NCI-H146 treated with DMSO at 0.1 percent for 48 hours (cell line): ENCODE measurements around the gene TANC1.
A peak's percentile ranks its signal among the peaks of the same experiment; 100 is the strongest.

Source experiments
- DNase-seq: peaks from one replicate; lab custom pipeline; 2025; ENCODE audit not compliant: unreplicated experiment; lab: John Stamatoyannopoulos, UW

Gene TANC1

GRCh38 chr2:159153951-159154350, 185.5 kb downstream of the TANC1 start:
- no peak for DNase-seq

- DNase-seq = no peak
These were observed 185.9 kb downstream of the TANC1 start for GRCh38 chr2:159154366-159154765.

- DNase-seq = no peak
These were observed 186.9 kb downstream of the TANC1 start for GRCh38 chr2:159155320-159155719.

GRCh38 chr2:159155791-159156190, 187.4 kb downstream of the TANC1 start:
- DNase-seq = peak; percentile 20

GRCh38 chr2:159156834-159157233, 188.4 kb downstream of the TANC1 start:
- DNase-seq = no peak

- DNase-seq = no peak
These were observed 189.1 kb downstream of the TANC1 start for GRCh38 chr2:159157361-159158209.

- DNase-seq = no peak
These were observed 192.0 kb downstream of the TANC1 start for GRCh38 chr2:159160412-159160811.

- no peak for DNase-seq
These were observed 192.5 kb downstream of the TANC1 start for GRCh38 chr2:159160954-159161353.

- no peak for DNase-seq
These were observed 195.5 kb downstream of the TANC1 start for GRCh38 chr2:159163930-159164329.

GRCh38 chr2:159164457-159164911, 196.0 kb downstream of the TANC1 start:
- DNase-seq = no peak

- no peak for DNase-seq
These were observed 196.6 kb downstream of the TANC1 start for GRCh38 chr2:159165048-159165447.

GRCh38 chr2:159168707-159169106, 200.3 kb downstream of the TANC1 start:
- no peak for DNase-seq

- no peak for DNase-seq
These were observed 200.7 kb downstream of the TANC1 start for GRCh38 chr2:159169187-159169586.

- DNase-seq = no peak
These were observed 204.0 kb downstream of the TANC1 start for GRCh38 chr2:159172403-159172802.

- DNase-seq = no peak
These were observed 206.3 kb downstream of the TANC1 start for GRCh38 chr2:159174759-159175158.

GRCh38 chr2:159175182-159175581, 206.7 kb downstream of the TANC1 start:
- DNase-seq = no peak

GRCh38 chr2:159175927-159176326, 207.5 kb downstream of the TANC1 start:
- no peak for DNase-seq

- no peak for DNase-seq
These were observed 208.1 kb downstream of the TANC1 start for GRCh38 chr2:159176555-159176954.

GRCh38 chr2:159177357-159177756, 208.9 kb downstream of the TANC1 start:
- DNase-seq = no peak

- DNase-seq = no peak
These were observed 209.5 kb downstream of the TANC1 start for GRCh38 chr2:159177957-159178356.

- no peak for DNase-seq
These were observed 210.7 kb downstream of the TANC1 start for GRCh38 chr2:159179096-159179495.

GRCh38 chr2:159179696-159180095, 211.3 kb downstream of the TANC1 start:
- DNase-seq = no peak

GRCh38 chr2:159183346-159183745, 214.9 kb downstream of the TANC1 start:
- no peak for DNase-seq
